Measurements from ENCODE around the gene SNX11.

- TF ChIP-seq CTCF (IDR thresholded peaks at IDR 0.05; ENCODE audit: extremely low read depth in 1 of 2, insufficient read depth in 1 of 2, low read depth in 1 of 2, low read length in 2 of 2) (no peak), POLR2A (IDR thresholded peaks at IDR 0.05; ENCODE audit: low read depth, low read length) (no peak), MAX (IDR thresholded peaks at IDR 0.05; ENCODE audit: insufficient read depth, insufficient read length) (no peak), POLR2AphosphoS5 (IDR thresholded peaks at IDR 0.05; ENCODE audit: insufficient read depth, low read depth, low read length) (no peak)
Measured at GRCh38 chr17:48144231-48144630, 36.7 kb downstream of the SNX11 start.

Data from endothelial cell of umbilical vein (primary cell).